Lung (tissue), 12 donors: ENCODE data around the gene C4orf36. TPM values are rescaled to one million over a fixed set of nuclear protein-coding genes. Genes with fewer than 3 reads are reported as not detected.

Experiments
- ATAC-seq: fragments of 200-7000 bp; cut with Tn5 transposase; one replicate; pipeline ENCODE4 v1.9.1; 2020; ENCODE audit warnings: moderate number of reproducible peaks; ENCODE audit not compliant: insufficient read depth, low FRiP score
- DNase-seq, 3 donors: peaks; one replicate each; pipeline ENCODE4 v3.0.0-alpha.2; 2013 to 2017
- H3K27ac ChIP-seq, 2 donors: one replicate each; pipeline ENCODE4 v1.5.1; 2013; ENCODE audit warnings: mild to moderate bottlenecking in 2 of 2, moderate library complexity in 2 of 2, control low read depth in 1 of 2, inconsistent platforms in 1 of 2, low read depth in 1 of 2, low read length in 1 of 2
- H3K27me3 ChIP-seq, 3 donors: one replicate each; pipeline ENCODE4 v1.5.1; 2013; ENCODE audit warnings: low read length in 2 of 3; ENCODE audit not compliant: control insufficient read depth in 3 of 3, insufficient read depth in 3 of 3
- H3K36me3 ChIP-seq, 4 donors: one replicate each; pipeline ENCODE4 v1.5.1; 2013; ENCODE audit warnings: low read length in 4 of 4, mild to moderate bottlenecking in 1 of 4, moderate library complexity in 1 of 4; ENCODE audit not compliant: control insufficient read depth in 4 of 4, insufficient read depth in 4 of 4
- H3K4me1 ChIP-seq, 5 donors: one replicate each; pipeline ENCODE4 v1.5.1; 2013; ENCODE audit warnings: low read length in 5 of 5, mild to moderate bottlenecking in 2 of 5, moderate library complexity in 1 of 5; ENCODE audit not compliant: control insufficient read depth in 5 of 5, insufficient read depth in 5 of 5
- H3K4me3 ChIP-seq: one replicate; pipeline ENCODE4 v1.5.1; 2013; ENCODE audit warnings: mild to moderate bottlenecking, control low read depth, moderate library complexity
- H3K9ac ChIP-seq, 2 donors: one replicate each; pipeline ENCODE4 v1.5.1; 2013; ENCODE audit warnings: low read length in 2 of 2, control low read depth in 1 of 2; ENCODE audit not compliant: insufficient read depth in 1 of 2
- H3K9me3 ChIP-seq, 4 donors: one replicate each; pipeline ENCODE4 v1.5.1; 2013; ENCODE audit warnings: low read length in 3 of 4, mild to moderate bottlenecking in 1 of 4, moderate library complexity in 1 of 4; ENCODE audit not compliant: control insufficient read depth in 4 of 4, insufficient read depth in 3 of 4
- CTCF ChIP-seq: IDR thresholded peaks from 2 replicates; pipeline ENCODE4 v1.5.1; 2012; ENCODE audit warnings: mild to moderate bottlenecking; ENCODE audit errors: control extremely low read depth, extremely low read depth
- WGBS, 2 donors: extraction: QIAGEN DNeasy Blood & Tissue Kit; methylation state at CpG; one replicate each; pipeline ENCODE4 v1.1.7; 2013; 5-methylcytosine and 5-hydroxymethylcytosine counted together
- polyA plus RNA-seq, 2 donors: library from polyadenylated mRNA; stranded (reverse); fragments of 200-250 nt; gene quantifications; one replicate each; pipeline ENCODE4 v1.2.1, GENCODE V29; 2013
- total RNA-seq, 2 donors: library from RNA; depleted of rRNA in 1 of 2; stranded (reverse); fragments of >200 nt in 1 of 2; gene quantifications; one replicate each; pipeline ENCODE4 v1.2.1, GENCODE V29; 2014 to 2021
- donor health status: control.
- donor health status: control.
- donor health status: Bipolar disorder and iron deficiency.
- donor health status: healthy.
- donor health status: DM: yes; HTN: yes; CAD: no.

The C4orf36 gene
- total and polyA plus RNA-seq, 4 donors: 0.61 to 3.3 (median 1.4) TPM

DNA sequence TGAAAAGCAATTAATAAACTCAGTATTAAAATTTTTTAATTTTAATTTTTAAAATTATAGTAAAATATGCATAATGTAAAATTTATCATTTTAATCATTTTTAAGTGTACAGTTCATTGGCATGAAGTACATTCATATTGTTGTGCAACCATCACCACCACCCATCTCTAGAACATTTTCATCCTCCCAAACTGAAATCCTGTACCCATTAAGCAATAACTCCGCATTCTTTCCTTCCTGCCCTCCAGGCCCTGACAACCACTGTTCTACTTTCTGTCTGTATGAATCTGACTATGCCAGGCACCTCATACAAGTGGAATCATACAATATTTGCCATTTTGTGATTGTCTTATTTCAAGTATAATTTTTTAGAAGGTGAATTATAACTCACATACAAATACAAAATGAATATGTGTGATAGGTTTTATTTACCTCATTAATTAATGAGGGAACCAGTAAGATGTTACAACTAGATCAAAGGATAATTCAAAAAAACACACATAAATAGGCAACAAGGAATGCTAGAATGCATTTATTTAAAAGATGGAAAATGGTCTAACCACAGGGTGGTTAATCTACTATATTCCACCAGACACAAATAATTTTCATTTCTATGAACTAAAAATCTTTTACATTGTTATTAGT, 29.5 kb upstream of the C4orf36 start:
- DNase-seq (no peak), ATAC-seq (no peak)
- H3K9me3 ChIP-seq: no peaks in the 10 kb centered on the region
- peaks cover 0 to 1% (median 0%) of the 10 kb centered on the region in 5 donors for H3K4me1 ChIP-seq
- H3K27me3 ChIP-seq: no peaks in the 10 kb centered on the region
- no peak overlapping the region for H3K9ac ChIP-seq
- TF ChIP-seq CTCF: no peak
- H3K4me3 ChIP-seq: no peak overlapping the region
- 41 to 69% methylated on average over 1 of the region's 1 CpG for WGBS, 2 donors
- H3K36me3 ChIP-seq: no peaks in the 10 kb centered on the region
- no peak overlapping the region for H3K27ac ChIP-seq

DNA sequence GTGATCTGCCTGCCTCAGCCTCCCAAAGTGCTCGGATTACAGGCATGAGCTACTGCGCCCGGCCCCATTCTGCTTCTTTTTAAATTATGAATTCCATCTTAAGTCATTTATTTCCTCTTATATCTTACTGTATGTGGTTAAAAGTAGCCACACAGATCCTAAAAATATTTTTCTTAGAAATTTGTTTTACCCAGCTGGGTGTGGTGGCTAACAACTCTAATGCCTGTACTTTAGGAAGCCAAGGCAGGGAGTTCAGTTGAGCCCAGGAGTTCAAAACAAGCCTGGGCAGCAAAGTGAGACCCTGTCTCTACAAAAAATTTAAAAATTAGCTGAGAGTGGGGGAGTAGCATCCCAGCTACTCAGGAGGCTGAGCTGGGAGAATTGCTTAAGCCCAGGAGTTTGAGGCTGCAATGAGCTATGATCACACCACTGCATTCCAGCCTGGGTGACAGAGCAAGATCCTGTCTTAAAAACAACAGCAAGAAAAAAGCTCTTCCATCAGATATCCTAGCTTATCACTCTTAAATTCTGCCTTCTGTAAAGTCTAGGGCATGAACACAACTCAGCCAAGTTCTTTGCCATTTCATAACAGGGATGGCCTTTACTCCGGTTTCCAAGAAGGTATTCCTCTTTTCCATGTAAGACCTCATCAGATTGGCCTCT, 27.5 kb upstream of the C4orf36 start:
- Histone ChIP-seq H3K9ac (no peak overlapping the region), H3K9me3 (no peaks in the 10 kb centered on the region), H3K36me3 (peaks cover 0 to 3% (median 0%) of the 10 kb centered on the region in 4 donors), H3K27ac (no peak overlapping the region), H3K4me1 (peaks cover 0 to under 1% (median 0%) of the 10 kb centered on the region in 5 donors), H3K27me3 (no peaks in the 10 kb centered on the region), H3K4me3 (no peak overlapping the region)
- DNase-seq: no peak
- no peak for TF ChIP-seq CTCF
- 83 to 88% methylated on average over 4 of the region's 4 CpGs for WGBS, 2 donors
- ATAC-seq: no peak

GRCh38 chr4:86918539-86919072, 26.4 kb upstream of the C4orf36 start:
- H3K36me3 ChIP-seq: peaks cover 0 to 3% (median 0%) of the 10 kb centered on the region in 4 donors
- H3K4me3 ChIP-seq: no peak overlapping the region
- ATAC-seq (no peak), DNase-seq (no peak)
- no peak overlapping the region for H3K9ac ChIP-seq
- H3K27me3 ChIP-seq: no peaks in the 10 kb centered on the region
- H3K27ac ChIP-seq: no peak overlapping the region
- 30 to 39% methylated on average over 3 of the region's 3 CpGs for WGBS, 2 donors
- no peaks in the 10 kb centered on the region for H3K4me1 ChIP-seq
- no peaks in the 10 kb centered on the region for H3K9me3 ChIP-seq
- no peak for TF ChIP-seq CTCF
